Retinal pigment epithelial cell (primary cell): ENCODE data around the gene NUP205.
"Not testable (repeated sequence)": the region's sequence is repeated elsewhere in the genome, so short reads cannot be mapped to it uniquely, and the experiment has no call there.

ENCODE experiments used
- DNase-seq: peaks from one replicate; pipeline ENCODE4 v3.0.0-alpha.2; 2010; ENCODE audit warnings: low read depth
- H3K4me3 ChIP-seq: 2 replicates; pipeline ENCODE4 v1.5.1; 2011; ENCODE audit warnings: mild to moderate bottlenecking, low read length, control low read depth, moderate library complexity
- TF ChIP-seq, protein P1 (sequence below): conservative IDR thresholded peaks from 2 replicates; pipeline ENCODE4 v1.5.1; 2011; ENCODE audit warnings: low read depth, low read length, control low read depth, inconsistent platforms

The NUP205 gene

DNA sequence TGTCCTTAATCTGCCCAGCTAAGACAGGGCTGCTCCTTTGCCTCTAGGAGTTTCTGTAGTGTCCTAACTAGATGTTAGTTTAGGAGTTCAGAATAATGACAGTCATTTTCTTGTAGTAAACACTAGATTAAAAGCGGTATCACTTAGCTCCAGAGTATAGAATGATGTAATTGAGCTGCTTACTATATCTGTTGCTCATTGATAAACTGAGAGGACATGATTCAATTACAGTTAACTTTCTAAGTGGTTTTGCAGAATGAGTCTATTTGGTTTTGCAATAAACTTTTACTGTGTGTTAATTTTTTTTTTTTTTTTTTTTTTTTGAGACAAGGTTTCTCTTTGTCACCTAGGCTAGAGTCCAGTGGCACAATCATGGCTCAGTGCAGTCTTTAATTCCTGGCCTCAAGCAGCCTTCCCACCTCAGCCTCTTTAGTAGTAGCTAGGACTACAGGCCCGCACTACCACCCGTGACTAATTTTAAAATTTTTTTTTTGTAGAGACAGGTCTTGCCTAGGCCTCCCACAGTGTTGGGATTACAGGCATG, 106.4 kb downstream of the NUP205 start:
- H3K4me3 ChIP-seq: no peak overlapping the region
- DNase-seq: no peak

DNA sequence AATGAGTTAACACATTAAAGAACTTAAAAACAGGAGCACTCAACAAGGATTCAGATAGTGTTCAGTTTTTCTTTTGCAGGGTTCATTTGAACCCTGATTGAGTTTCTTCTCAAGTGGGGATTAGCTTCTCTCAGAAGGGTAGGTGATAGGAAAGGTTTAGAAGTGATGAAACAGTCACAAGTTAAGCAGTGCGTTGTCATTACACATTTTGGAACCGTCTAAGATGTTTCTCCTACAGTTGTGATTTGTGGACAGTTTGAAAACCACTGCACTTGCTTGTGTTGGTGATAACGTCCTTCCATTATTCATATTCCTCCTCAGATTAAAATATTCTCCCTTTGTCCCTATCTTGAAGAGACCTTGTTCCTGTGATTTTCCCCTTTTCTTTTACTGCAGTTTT, 107.3 kb downstream of the NUP205 start:
- H3K4me3 ChIP-seq: no peak overlapping the region
- TF ChIP-seq, protein P1, sequence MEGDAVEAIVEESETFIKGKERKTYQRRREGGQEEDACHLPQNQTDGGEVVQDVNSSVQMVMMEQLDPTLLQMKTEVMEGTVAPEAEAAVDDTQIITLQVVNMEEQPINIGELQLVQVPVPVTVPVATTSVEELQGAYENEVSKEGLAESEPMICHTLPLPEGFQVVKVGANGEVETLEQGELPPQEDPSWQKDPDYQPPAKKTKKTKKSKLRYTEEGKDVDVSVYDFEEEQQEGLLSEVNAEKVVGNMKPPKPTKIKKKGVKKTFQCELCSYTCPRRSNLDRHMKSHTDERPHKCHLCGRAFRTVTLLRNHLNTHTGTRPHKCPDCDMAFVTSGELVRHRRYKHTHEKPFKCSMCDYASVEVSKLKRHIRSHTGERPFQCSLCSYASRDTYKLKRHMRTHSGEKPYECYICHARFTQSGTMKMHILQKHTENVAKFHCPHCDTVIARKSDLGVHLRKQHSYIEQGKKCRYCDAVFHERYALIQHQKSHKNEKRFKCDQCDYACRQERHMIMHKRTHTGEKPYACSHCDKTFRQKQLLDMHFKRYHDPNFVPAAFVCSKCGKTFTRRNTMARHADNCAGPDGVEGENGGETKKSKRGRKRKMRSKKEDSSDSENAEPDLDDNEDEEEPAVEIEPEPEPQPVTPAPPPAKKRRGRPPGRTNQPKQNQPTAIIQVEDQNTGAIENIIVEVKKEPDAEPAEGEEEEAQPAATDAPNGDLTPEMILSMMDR: no peak
- no peak for DNase-seq

More for the DNA sequence above, 106.4 kb downstream of the NUP205 start:
- TF ChIP-seq, protein P1: no peak

DNA sequence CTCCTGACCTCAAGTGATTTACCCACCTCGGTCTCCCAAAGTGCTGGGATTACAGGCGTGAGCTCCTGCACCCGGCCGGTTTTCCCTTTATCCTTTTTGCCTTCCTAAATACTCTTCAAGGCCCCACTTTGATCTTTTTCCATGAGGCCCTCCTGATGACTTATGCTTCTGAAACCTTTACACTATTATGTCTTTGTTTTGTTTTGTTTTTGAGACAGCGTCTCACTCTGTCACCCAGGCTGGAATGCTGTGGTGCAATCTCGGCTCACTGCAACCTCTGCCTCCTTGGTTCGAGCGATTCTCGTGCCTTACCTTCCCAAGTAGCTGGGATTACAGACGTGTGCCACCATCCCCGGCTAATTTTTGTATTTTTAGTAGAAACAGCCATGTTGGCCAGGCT, 108.4 kb downstream of the NUP205 start:
- DNase-seq: no peak
- TF ChIP-seq, protein P1: no peak
- no peak overlapping the region for H3K4me3 ChIP-seq

DNA sequence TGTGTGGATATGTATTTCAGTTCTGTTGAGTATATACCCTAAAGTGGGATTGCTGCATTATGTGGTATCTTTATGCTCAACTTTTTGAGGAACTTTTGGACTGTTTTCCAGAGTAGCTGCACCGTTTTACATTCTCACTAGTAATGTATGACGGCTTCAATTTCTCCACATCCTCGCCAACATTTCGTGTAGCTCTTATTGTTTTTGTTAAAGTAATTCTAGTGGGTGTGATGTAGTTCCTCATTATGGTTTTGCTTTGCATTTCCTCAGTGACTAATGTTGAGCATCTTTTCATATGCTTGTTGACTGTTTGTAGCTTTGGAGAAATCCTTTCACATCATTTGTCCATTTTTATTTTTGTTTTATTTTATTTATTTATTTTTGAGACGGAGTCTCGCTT, 109.1 kb downstream of the NUP205 start:
- no peak for DNase-seq
- TF ChIP-seq, protein P1: no peak
- H3K4me3 ChIP-seq: no peak overlapping the region

DNA sequence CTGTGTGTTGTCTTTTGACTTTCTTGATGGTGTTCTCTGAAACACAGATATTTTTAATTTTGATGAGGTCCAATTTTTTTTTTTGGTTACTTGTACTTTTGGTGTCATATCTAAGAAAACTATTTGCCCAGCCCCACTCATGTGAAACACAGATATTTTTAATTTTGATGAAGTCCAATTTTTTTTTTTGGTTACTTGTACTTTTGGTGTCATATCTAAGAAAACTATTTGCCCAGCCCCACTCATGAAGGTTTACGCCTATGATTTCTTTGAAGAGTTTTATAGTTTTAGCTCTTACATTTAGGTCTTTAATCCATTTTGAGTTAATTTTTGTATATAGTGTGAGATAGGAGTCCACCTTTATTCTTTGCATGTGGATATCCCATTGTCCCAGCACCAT, 109.9 kb downstream of the NUP205 start:
- not testable (repeated sequence) for H3K4me3 ChIP-seq, DNase-seq

DNA sequence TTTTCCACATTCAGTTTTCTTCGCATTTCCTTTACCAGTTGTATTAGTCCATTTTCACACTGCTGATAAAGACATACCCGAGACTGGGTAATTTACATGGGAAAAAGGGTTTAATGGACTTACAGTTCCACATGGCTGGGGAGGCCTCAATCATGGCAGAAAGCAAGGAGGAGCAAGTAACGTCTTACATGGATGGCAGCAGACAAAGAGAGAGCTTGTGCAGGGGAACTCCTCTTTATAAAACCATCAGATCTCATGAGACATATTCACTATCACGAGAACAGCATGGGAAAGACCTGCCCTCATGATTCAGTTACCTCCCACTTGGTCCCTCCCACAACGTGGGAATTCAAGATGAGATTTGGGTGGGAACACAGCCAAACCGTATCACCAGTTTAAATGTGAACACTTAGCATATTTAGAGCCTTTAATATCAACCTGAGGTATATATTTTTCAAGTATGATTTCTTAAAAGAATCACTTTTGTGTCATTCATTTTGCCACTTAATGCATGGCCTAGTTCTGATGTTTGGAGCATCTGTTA, 111.2 kb downstream of the NUP205 start:
- DNase-seq, H3K4me3 ChIP-seq: not testable (repeated sequence)

DNA sequence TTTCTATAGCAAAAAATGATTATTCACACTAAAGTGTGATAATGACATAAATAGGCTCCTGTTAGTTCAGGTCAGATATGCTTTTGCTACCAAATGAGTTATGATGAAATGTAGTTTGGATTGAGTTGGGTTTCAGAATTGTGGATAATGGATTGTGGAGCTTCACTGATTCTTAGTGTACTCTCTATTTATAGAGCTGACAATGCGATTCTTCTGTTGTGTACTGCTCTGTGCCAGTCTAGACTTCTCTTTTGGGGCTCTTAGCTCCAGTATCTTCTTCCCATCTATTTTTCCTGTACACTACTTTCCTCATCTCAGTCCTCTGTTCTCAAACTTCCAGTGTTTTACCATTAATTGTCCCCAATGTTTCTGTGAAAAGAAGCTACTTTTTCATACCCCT, 112.1 kb downstream of the NUP205 start:
- no peak overlapping the region for H3K4me3 ChIP-seq
- TF ChIP-seq, protein P1: no peak
- no peak for DNase-seq

DNA sequence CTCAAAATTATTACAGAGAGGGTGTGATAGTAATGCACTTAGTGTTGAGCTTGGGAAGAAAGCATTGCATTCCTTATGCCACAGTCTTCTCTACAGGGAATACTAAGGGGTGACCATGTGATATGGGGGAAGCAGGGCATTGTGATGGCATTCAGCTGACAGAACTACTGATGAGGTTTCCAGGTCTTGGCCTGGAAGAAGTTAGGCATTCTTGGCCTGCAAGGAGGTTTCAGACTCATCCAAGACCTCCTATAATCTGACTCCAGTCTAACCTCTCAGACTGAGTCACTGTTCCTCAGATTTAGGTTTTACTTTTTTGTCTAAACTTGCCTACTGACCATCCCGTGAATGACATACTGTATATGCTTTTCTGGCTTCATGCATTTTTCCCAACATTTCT, 112.5 kb downstream of the NUP205 start:
- H3K4me3 ChIP-seq: no peak overlapping the region
- TF ChIP-seq, protein P1: no peak
- DNase-seq: no peak
